Measurements from ENCODE around the gene SLC2A13.

DNA sequence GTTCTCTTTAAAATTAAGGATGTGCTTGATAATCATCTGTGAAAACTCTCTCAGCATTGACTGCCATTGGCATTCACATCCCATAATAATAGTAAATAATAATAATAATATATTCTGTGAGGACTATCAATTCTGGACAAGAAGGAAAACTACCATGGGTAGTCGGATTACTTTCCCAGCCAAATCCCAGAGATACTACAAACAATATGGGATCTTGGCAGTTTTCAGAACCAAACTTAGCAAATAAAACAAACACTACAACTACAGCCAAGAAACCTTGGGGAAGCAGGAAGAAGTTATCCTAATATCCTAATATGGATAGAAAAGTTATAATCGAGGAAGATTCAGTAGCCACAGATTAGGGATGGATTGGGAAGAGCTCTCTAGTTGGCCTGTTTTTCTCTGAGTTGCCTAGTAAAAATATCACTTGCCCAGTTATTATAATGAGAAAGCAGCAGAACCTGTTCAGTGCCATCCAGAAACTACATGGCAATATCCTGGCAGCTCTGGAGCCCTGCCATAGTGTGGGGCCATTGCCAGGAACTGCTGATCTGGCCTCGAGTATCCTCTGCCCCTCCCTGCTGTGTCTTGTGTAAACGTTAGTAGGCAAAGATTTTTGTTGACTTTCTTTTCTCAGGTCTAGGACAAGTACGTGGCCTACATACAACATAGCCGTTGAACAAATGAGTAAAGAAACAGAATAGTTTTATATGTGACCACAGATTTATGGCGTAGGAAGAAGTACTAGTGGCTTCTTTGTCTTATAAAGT is 193.5 kb downstream of the SLC2A13 start:
- TF ChIP-seq, protein P1, sequence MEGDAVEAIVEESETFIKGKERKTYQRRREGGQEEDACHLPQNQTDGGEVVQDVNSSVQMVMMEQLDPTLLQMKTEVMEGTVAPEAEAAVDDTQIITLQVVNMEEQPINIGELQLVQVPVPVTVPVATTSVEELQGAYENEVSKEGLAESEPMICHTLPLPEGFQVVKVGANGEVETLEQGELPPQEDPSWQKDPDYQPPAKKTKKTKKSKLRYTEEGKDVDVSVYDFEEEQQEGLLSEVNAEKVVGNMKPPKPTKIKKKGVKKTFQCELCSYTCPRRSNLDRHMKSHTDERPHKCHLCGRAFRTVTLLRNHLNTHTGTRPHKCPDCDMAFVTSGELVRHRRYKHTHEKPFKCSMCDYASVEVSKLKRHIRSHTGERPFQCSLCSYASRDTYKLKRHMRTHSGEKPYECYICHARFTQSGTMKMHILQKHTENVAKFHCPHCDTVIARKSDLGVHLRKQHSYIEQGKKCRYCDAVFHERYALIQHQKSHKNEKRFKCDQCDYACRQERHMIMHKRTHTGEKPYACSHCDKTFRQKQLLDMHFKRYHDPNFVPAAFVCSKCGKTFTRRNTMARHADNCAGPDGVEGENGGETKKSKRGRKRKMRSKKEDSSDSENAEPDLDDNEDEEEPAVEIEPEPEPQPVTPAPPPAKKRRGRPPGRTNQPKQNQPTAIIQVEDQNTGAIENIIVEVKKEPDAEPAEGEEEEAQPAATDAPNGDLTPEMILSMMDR (IDR thresholded peaks at IDR 0.05; ENCODE audit: low read depth, low read length), result no peak
- TF ChIP-seq POLR2A (IDR thresholded peaks at IDR 0.05; ENCODE audit: extremely low read depth, insufficient read length) (no peak), MYC (IDR thresholded peaks at IDR 0.05; ENCODE audit: low read depth, low read length) (no peak)

All from NB4 (cell line).